Measurements from ENCODE around the gene CD3G. TPM values are rescaled to one million over a fixed set of nuclear protein-coding genes. Genes with fewer than 3 reads are reported as not detected.

CD3G gene
- total RNA-seq, 1 donor from 2014 or later = not detected

DNA sequence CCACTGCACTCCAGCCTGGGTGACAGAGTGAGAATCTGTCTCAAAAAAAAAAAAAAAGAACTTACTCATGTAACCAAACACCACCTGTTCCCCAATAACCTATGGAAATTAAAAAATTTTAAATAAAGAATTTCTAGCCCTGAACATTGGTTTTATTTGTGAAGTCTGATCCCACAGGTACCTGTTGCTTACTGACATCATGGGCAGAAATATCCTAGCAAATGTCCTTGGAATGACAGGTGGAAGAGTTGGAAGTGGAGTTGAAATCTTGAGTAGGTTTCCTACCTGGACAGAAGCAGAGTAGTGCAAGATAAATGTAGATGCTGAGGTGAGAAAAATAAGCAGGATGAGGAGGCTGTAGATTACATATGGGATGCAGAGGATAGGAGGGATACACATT is 18.9 kb upstream of the CD3G start:
- no peak for DNase-seq (ENCODE audit: low spot score)
- H3K4me3 Mint-ChIP-seq = no peak overlapping the region

DNA sequence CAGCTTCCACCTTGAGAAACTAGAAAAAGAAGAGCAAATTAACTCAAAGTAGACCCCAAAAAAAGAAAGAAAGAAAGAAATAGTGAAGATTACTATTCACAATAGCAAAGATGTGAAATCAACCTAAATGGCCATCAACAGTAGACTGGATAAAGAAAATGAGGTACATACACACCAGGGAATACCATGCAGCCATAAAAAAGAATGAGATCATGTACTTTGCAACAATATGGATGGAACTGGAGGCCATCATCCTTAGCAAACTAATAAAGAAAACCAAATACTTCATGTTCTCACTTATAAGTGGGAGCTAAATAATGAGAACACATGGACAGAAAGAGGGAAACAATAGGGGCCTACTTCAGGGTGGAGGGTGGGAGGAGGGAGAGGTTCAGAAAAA is 15.4 kb upstream of the CD3G start:
- Mint-ChIP-seq H3K36me3 (no peaks in the 10 kb centered on the region), H3K9me3 (peaks cover 13% of the 10 kb centered on the region), H3K27me3 (ENCODE audit: insufficient read depth, low read depth) (no peaks in the 10 kb centered on the region), H3K4me1 (no peaks in the 10 kb centered on the region), H3K4me3 (no peak overlapping the region), H3K27ac (no peak overlapping the region)
- H3K27ac ChIP-seq = no peak overlapping the region
- no peaks in the 10 kb centered on the region for H3K36me3 ChIP-seq
- no peak overlapping the region for H3K9ac ChIP-seq
- H3K4me2 ChIP-seq = no peak overlapping the region
- H3K4me3 ChIP-seq = no peak overlapping the region
- no peaks in the 10 kb centered on the region for H3K9me3 ChIP-seq (ENCODE audit: low read depth)
- H4K20me1 ChIP-seq (ENCODE audit: low read depth) = no peaks in the 10 kb centered on the region
- H3K27me3 ChIP-seq = no peaks in the 10 kb centered on the region
- H3K4me1 ChIP-seq = no peaks in the 10 kb centered on the region
- no peak for DNase-seq (ENCODE audit: low spot score)
- TF ChIP-seq, protein P1, sequence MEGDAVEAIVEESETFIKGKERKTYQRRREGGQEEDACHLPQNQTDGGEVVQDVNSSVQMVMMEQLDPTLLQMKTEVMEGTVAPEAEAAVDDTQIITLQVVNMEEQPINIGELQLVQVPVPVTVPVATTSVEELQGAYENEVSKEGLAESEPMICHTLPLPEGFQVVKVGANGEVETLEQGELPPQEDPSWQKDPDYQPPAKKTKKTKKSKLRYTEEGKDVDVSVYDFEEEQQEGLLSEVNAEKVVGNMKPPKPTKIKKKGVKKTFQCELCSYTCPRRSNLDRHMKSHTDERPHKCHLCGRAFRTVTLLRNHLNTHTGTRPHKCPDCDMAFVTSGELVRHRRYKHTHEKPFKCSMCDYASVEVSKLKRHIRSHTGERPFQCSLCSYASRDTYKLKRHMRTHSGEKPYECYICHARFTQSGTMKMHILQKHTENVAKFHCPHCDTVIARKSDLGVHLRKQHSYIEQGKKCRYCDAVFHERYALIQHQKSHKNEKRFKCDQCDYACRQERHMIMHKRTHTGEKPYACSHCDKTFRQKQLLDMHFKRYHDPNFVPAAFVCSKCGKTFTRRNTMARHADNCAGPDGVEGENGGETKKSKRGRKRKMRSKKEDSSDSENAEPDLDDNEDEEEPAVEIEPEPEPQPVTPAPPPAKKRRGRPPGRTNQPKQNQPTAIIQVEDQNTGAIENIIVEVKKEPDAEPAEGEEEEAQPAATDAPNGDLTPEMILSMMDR (IDR thresholded peaks at IDR 0.05) = no peak
- TF ChIP-seq EZH2phosphoT487 (IDR thresholded peaks at IDR 0.05) (no peak), EZH2 (IDR thresholded peaks at IDR 0.05) (no peak)
- H2AFZ ChIP-seq (replicated peaks) = no peak overlapping the region
- no peaks in the 10 kb centered on the region for H3F3A ChIP-seq (ENCODE audit: low read depth)
- H3K79me2 ChIP-seq (ENCODE audit: low read depth) = no peaks in the 10 kb centered on the region

More for the DNA sequence above, 18.9 kb upstream of the CD3G start:
- Histone ChIP-seq H3F3A (ENCODE audit: low read depth) (no peaks in the 10 kb centered on the region), H3K4me1 (no peaks in the 10 kb centered on the region), H4K20me1 (ENCODE audit: low read depth) (no peaks in the 10 kb centered on the region), H3K9me3 (ENCODE audit: low read depth) (no peaks in the 10 kb centered on the region), H3K9ac (no peak overlapping the region), H3K79me2 (ENCODE audit: low read depth) (no peaks in the 10 kb centered on the region), H3K36me3 (no peaks in the 10 kb centered on the region), H3K4me3 (no peak overlapping the region), H3K27me3 (no peaks in the 10 kb centered on the region), H2AFZ (replicated peaks) (no peak overlapping the region), H3K4me2 (no peak overlapping the region), H3K27ac (no peak overlapping the region)
- peaks cover 4% of the 10 kb centered on the region for H3K9me3 Mint-ChIP-seq
- no peaks in the 10 kb centered on the region for H3K36me3 Mint-ChIP-seq
- H3K27me3 Mint-ChIP-seq (ENCODE audit: insufficient read depth, low read depth) = no peaks in the 10 kb centered on the region
- no peaks in the 10 kb centered on the region for H3K4me1 Mint-ChIP-seq
- H3K27ac Mint-ChIP-seq = no peak overlapping the region
- TF ChIP-seq, protein P1 (IDR thresholded peaks at IDR 0.05) = no peak

DNA sequence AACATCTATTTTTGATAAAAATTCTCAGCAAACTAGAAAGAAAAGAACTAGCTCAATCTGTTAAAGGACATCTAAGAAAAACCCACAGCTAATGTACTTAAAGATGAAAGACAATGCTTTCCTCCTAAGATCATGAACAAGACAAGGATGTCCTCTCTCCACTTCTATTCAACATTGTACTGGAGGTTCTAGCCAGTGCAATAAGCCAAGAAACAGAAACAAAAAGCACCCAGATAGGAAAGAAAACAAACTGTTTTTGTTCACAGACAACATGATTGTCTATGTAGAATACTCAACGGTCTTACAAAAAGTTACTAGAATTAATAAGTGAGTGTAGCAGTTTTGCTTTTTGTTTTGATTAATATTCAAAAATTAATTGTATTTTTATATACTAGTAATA is 9.4 kb upstream of the CD3G start:
- Histone ChIP-seq H3K4me2 (no peak overlapping the region), H3K27ac (no peak overlapping the region), H3F3A (ENCODE audit: low read depth) (no peaks in the 10 kb centered on the region), H3K36me3 (no peaks in the 10 kb centered on the region), H4K20me1 (ENCODE audit: low read depth) (no peaks in the 10 kb centered on the region), H3K27me3 (no peaks in the 10 kb centered on the region), H3K9me3 (ENCODE audit: low read depth) (no peaks in the 10 kb centered on the region), H3K79me2 (ENCODE audit: low read depth) (no peaks in the 10 kb centered on the region), H3K4me3 (no peak overlapping the region), H2AFZ (replicated peaks) (no peak overlapping the region), H3K4me1 (no peaks in the 10 kb centered on the region), H3K9ac (no peak overlapping the region)
- no peaks in the 10 kb centered on the region for H3K4me1 Mint-ChIP-seq
- no peak overlapping the region for H3K27ac Mint-ChIP-seq
- H3K9me3 Mint-ChIP-seq = peaks cover 9% of the 10 kb centered on the region
- H3K36me3 Mint-ChIP-seq = no peaks in the 10 kb centered on the region
- H3K27me3 Mint-ChIP-seq (ENCODE audit: insufficient read depth, low read depth) = peaks cover 9% of the 10 kb centered on the region
- no peak for DNase-seq (ENCODE audit: low spot score)
- no peak for TF ChIP-seq EZH2phosphoT487 (IDR thresholded peaks at IDR 0.05)
- TF ChIP-seq, protein P1 (IDR thresholded peaks at IDR 0.05) = no peak
- TF ChIP-seq EZH2 (IDR thresholded peaks at IDR 0.05) = no peak
- H3K4me3 Mint-ChIP-seq = no peak overlapping the region
